Islet of Langerhans (tissue), 1 donor: ENCODE data around the gene HEATR3.

Experiments
- FAIRE-seq: peaks from one replicate; lab custom pipeline; 2011; peaks lifted over from hg19 to GRCh38; lab: Jason Lieb, UNC

HEATR3 gene

DNA sequence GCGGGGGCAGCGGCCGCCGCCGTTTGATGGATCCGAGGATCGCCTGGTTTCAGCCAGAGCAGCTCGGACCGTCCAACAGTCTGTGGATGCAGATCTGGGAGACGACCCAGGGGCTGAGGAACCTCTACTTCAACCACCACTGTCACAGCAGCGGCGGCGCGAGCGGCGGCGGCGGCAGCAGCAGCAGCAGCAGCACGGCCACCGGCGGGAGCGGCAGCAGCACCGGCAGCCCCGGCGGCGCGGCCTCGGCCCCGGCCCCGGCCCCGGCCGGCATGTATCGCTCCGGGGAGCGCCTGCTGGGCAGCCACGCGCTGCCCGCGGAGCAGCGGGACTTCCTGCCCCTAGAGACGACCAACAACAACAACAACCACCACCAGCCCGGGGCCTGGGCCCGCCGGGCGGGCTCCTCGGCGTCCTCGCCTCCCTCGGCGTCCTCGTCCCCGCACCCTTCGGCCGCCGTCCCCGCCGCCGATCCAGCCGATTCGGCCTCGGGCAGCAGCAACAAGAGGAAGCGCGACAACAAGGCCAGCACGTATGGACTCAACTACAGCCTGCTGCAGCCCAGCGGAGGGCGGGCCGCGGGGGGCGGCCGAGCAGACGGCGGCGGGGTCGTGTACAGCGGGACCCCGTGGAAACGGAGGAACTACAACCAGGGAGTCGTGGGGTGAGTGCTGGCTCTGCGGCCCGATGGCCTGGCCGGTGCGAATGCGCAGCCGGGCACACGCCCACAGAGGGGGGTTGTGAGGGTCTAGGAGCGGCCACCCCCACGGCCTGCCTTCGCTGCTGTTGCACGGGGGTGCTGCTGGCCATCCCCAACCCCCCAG is 88.0 kb downstream of the HEATR3 start:
- no peak for FAIRE-seq

- no peak for FAIRE-seq
These were observed 88.7 kb downstream of the HEATR3 start for GRCh38 chr16:50154420-50154950.

- FAIRE-seq: no peak
These were observed 90.2 kb downstream of the HEATR3 start for GRCh38 chr16:50155925-50156324.
